Hematopoietic multipotent progenitor cell treated with erythropoietin and hydrocortisone succinate and interleukin-3 and kit ligand, for 8 days (in vitro differentiated cells): ENCODE results near the gene POLR3F.
"Not testable (repeated sequence)": the region's sequence is repeated elsewhere in the genome, so short reads cannot be mapped to it uniquely, and the experiment has no call there.

Experiments used
- DNase-seq: peaks from one replicate; pipeline ENCODE4 v3.0.0-alpha.2; 2015

The POLR3F gene

GRCh38 chr20:18466894-18467730 is at the start of gene POLR3F, which contains the start of gene DZANK1:
POLR3F (plus strand) TSS chr20:18467390; CDS start chr20:18467507, 117 bp downstream.
DZANK1 (minus strand) TSS chr20:18467030; CDS start chr20:18465358, 1,672 bp downstream.
- DNase-seq: peak; percentile 96

- DNase-seq: no peak
Measured at GRCh38 chr20:18421608-18422007, 45.6 kb upstream of the POLR3F start.

- no peak for DNase-seq
Measured at GRCh38 chr20:18427214-18427613, 40.0 kb upstream of the POLR3F start.

GRCh38 chr20:18428490-18429173 is 38.6 kb upstream of the POLR3F start:
- DNase-seq: no peak

- no peak for DNase-seq
Measured at GRCh38 chr20:18430172-18430826, 36.9 kb upstream of the POLR3F start.

GRCh38 chr20:18431206-18431605 is 36.0 kb upstream of the POLR3F start:
- no peak for DNase-seq

GRCh38 chr20:18436847-18437246 is 30.3 kb upstream of the POLR3F start:
- DNase-seq: no peak

- no peak for DNase-seq
Measured at GRCh38 chr20:18440403-18440802, 26.8 kb upstream of the POLR3F start.

- no peak for DNase-seq
Measured at GRCh38 chr20:18443886-18444285, 23.3 kb upstream of the POLR3F start.

- no peak for DNase-seq
Measured at GRCh38 chr20:18456600-18456999, 10.6 kb upstream of the POLR3F start.

GRCh38 chr20:18465536-18466200 is 1.5 kb upstream of the POLR3F start:
- DNase-seq: no peak

GRCh38 chr20:18466574-18466893 is 656 bp upstream of the POLR3F start:
- no peak for DNase-seq

- no peak for DNase-seq
Measured at GRCh38 chr20:18477218-18477617, 10.0 kb downstream of the POLR3F start.

GRCh38 chr20:18477821-18478220 is 10.6 kb downstream of the POLR3F start:
- no peak for DNase-seq

- DNase-seq: no peak
Measured at GRCh38 chr20:18481596-18481995, 14.4 kb downstream of the POLR3F start.

GRCh38 chr20:18488301-18488700 is 21.1 kb downstream of the POLR3F start:
- no peak for DNase-seq

- DNase-seq: no peak
Measured at GRCh38 chr20:18496042-18496441, 28.9 kb downstream of the POLR3F start.

- peak; percentile 79 for DNase-seq
Measured at GRCh38 chr20:18496740-18497592, 29.8 kb downstream of the POLR3F start, which contains the start of gene RBBP9. RBBP9 (minus strand) TSS chr20:18497225; CDS start chr20:18497167, 58 bp downstream.

GRCh38 chr20:18497603-18498002 is 30.4 kb downstream of the POLR3F start:
- no peak for DNase-seq

GRCh38 chr20:18501672-18502071 is 34.5 kb downstream of the POLR3F start:
- DNase-seq: not testable (repeated sequence)

GRCh38 chr20:18504479-18505060 is 37.4 kb downstream of the POLR3F start:
- DNase-seq: no peak

GRCh38 chr20:18506744-18507143 is 39.6 kb downstream of the POLR3F start:
- peak; percentile 16 for DNase-seq
